Gastrocnemius medialis (tissue), 4 donors: ENCODE measurements around the gene BBOF1. TPM values are rescaled to one million over a fixed set of nuclear protein-coding genes. Genes with fewer than 3 reads are reported as not detected.
A peak's percentile ranks its signal among the peaks of the same experiment; 100 is the strongest.

Experiments
- ATAC-seq, 2 donors: fragments of 150-250 bp; one replicate each; pipeline ENCODE4 v1.9.1; 2016
- DNase-seq, 2 donors: peaks; one replicate each; pipeline ENCODE4 v3.0.0-alpha.2; 2019
- H3K27ac ChIP-seq, 4 donors: fragments of 200-600 bp; sonication (generic); 1 replicate in 1 of 4; 2 replicates in 3 of 4; pipeline ENCODE4 v1.5.1; 2016 to 2018; ENCODE audit warnings: mild to moderate bottlenecking in 2 of 4, moderate library complexity in 1 of 4
- H3K27me3 ChIP-seq, 3 donors: fragments of 200-600 bp; sonication (generic) in 2 of 3; 1 replicate in 1 of 3; 2 replicates in 2 of 3; pipeline versions ENCODE4 v1.5.1 to v1.6.0; 2016 to 2019; ENCODE audit warnings: mild to moderate bottlenecking in 1 of 3, moderate library complexity in 1 of 3
- H3K36me3 ChIP-seq, 2 donors: fragments of 200-600 bp; sonication (generic) in 1 of 2; one replicate each; pipeline ENCODE4 v1.5.1; 2017 to 2018
- H3K4me1 ChIP-seq, 2 donors: fragments of 200-600 bp; sonication (generic) in 1 of 2; one replicate each; pipeline ENCODE4 v1.5.1; 2016 to 2017; ENCODE audit warnings: mild to moderate bottlenecking in 2 of 2
- H3K4me3 ChIP-seq, 4 donors: fragments of 200-600 bp; sonication (generic) in 3 of 4; 1 replicate in 1 of 4; 2 replicates in 3 of 4; pipeline ENCODE4 v1.5.1; 2016 to 2019; ENCODE audit warnings: mild to moderate bottlenecking in 2 of 4
- H3K9me3 ChIP-seq, 3 donors: fragments of 200-600 bp; sonication (generic) in 2 of 3; 1 replicate in 1 of 3; 2 replicates in 2 of 3; pipeline ENCODE4 v1.5.1; 2016 to 2019
- CTCF ChIP-seq, 5 experiments: fragments of 450-650 bp in 3 of 5; fragments of 200-600 bp in 2 of 5; sonication (generic) in 2 of 5; IDR thresholded peaks in 4 of 5; conservative IDR thresholded peaks in 1 of 5; 1 replicate in 4 of 5; 2 replicates in 1 of 5; pipeline ENCODE4 v1.5.1; 2016 to 2019; ENCODE audit warnings: antibody characterized with exemption in 5 of 5, mild to moderate bottlenecking in 3 of 5, moderate library complexity in 3 of 5
- POLR2A ChIP-seq, 2 donors: fragments of 450-650 bp; IDR thresholded peaks; one replicate each; pipeline ENCODE4 v1.6.1; 2017; ENCODE audit warnings: antibody characterized with exemption in 2 of 2, mild to moderate bottlenecking in 2 of 2, moderate library complexity in 2 of 2
- in situ Hi-C, 4 donors: fragments of 200-750 bp; cut with MboI; loops; one replicate each; pipeline versions ENCODE4 v1.15.0 to v1.8.0; 2017; ENCODE audit warnings: low sequenced_read_pairs in 4 of 4
- intact Hi-C: fragments of 100-400 bp; cut with DNase I; formaldehyde crosslinking; loops from one replicate; pipeline ENCODE4 v1.15.1; 2023; ENCODE audit warnings: low total_unique reads
- total RNA-seq, 4 donors: library from RNA; depleted of rRNA; stranded (reverse); fragments of >200 nt; gene quantifications; one replicate each; pipeline versions ENCODE4 v1.1.0 to v1.2.3, GENCODE V29; 2016

BBOF1 gene
- total RNA-seq, 4 donors from 2014 or later: 0.95 to 8.7 (median 1.9) TPM

GRCh38 chr14:74019408-74020137 is 424 bp downstream of the BBOF1 start:
- Histone ChIP-seq H3K27me3 (no peaks in the 10 kb centered on the region), H3K9me3 (no peaks in the 10 kb centered on the region), H3K4me1 (peaks cover 6 to 12% of the 10 kb centered on the region in 2 donors), H3K27ac (peak overlapping the region; percentile 90 to 100 (median 98)), H3K4me3 (peak overlapping the region; percentile 66 to 90 (median 76)), H3K36me3 (no peaks in the 10 kb centered on the region)
- no peak for TF ChIP-seq CTCF (IDR thresholded peaks at IDR 0.05 in 4 of 5, conservative IDR thresholded peaks at IDR 0.05 in 1 of 5)
- no peak for TF ChIP-seq POLR2A (IDR thresholded peaks at IDR 0.05)
- ATAC-seq: no peak
- DNase-seq: no peak
- in situ Hi-C loops: no loop called here
- intact Hi-C loops: loop anchor here (1.0 to 5.0 kb wide), 7 partner anchors 19 to 561 kb away; partner anchors contain the start of genes ALDH6A1, COQ6, FAM161B and ISCA2

DNA sequence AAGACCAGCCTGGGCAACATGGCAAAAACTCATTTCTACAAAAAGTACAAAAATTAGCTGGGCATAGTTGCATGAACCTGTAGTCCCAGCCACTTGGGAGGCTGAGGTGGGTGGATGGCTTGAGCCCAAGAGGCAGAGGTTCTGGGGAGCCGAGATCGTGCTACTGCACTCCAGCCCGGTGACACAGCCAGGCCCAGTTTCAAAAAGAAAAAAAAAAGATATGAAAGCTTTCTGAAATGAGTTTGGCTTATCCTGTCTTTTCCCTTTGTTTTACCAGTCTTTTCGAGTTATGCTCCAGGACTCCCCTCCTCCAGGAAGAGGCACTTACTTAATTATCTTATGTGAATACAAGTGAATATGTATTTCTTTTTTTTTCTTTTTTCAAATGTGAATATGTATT is 3.2 kb downstream of the BBOF1 start:
- no peaks in the 10 kb centered on the region for H3K36me3 ChIP-seq
- H3K9me3 ChIP-seq: no peaks in the 10 kb centered on the region
- no peak overlapping the region for H3K4me3 ChIP-seq
- no peak for TF ChIP-seq POLR2A (IDR thresholded peaks at IDR 0.05)
- TF ChIP-seq CTCF (IDR thresholded peaks at IDR 0.05 in 4 of 5, conservative IDR thresholded peaks at IDR 0.05 in 1 of 5): no peak
- intact Hi-C loops: no loop called here
- in situ Hi-C loops: no loop called here
- no peak for ATAC-seq
- H3K27me3 ChIP-seq: no peaks in the 10 kb centered on the region
- no peak overlapping the region for H3K27ac ChIP-seq
- no peak for DNase-seq
- peaks cover 6 to 12% of the 10 kb centered on the region in 2 donors for H3K4me1 ChIP-seq

GRCh38 chr14:74029136-74029535 is 10.0 kb downstream of the BBOF1 start:
- H3K9me3 ChIP-seq: no peaks in the 10 kb centered on the region
- no peak overlapping the region for H3K27ac ChIP-seq
- no peak overlapping the region for H3K4me3 ChIP-seq
- TF ChIP-seq CTCF (IDR thresholded peaks at IDR 0.05 in 4 of 5, conservative IDR thresholded peaks at IDR 0.05 in 1 of 5) (no peak), POLR2A (IDR thresholded peaks at IDR 0.05) (no peak)
- intact Hi-C loops: no loop called here
- in situ Hi-C loops: no loop called here
- DNase-seq: no peak
- no peaks in the 10 kb centered on the region for H3K36me3 ChIP-seq
- H3K4me1 ChIP-seq: no peaks in the 10 kb centered on the region
- H3K27me3 ChIP-seq: no peaks in the 10 kb centered on the region
- ATAC-seq: no peak

DNA sequence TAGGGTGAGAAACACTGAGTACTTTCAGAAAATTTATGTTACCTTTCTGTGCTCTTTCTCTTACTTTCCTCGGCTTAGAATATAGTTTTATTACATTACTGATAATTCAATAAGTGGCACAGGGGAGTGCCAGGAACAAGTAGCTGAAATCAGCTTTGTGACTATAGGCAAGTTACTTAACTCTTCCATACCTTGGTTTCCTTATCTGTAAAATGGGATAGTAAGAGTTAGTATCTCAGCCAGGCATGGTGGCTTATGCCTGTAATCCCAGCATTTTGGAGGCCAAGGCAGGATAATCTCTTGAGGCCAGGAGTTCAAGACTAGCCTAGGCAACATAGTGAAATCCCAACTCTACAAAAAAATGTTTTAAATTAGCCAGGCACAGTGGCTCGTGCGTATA is 15.4 kb downstream of the BBOF1 start:
- no peaks in the 10 kb centered on the region for H3K9me3 ChIP-seq
- no peak overlapping the region for H3K4me3 ChIP-seq
- TF ChIP-seq CTCF (IDR thresholded peaks at IDR 0.05 in 4 of 5, conservative IDR thresholded peaks at IDR 0.05 in 1 of 5) (no peak), POLR2A (IDR thresholded peaks at IDR 0.05) (no peak)
- DNase-seq (no peak), ATAC-seq (no peak)
- H3K27me3 ChIP-seq: no peaks in the 10 kb centered on the region
- intact Hi-C loops: no loop called here
- H3K4me1 ChIP-seq: no peaks in the 10 kb centered on the region
- in situ Hi-C loops: no loop called here
- no peak overlapping the region for H3K27ac ChIP-seq
- no peaks in the 10 kb centered on the region for H3K36me3 ChIP-seq
